Testis (tissue), 2 donors: Measurements from ENCODE around the gene SPRYD7.

Source experiments
- POLR2A ChIP-seq: fragments of 450-650 bp; IDR thresholded peaks from one replicate; pipeline ENCODE4 v1.6.1; 2017; ENCODE audit warnings: antibody characterized with exemption, mild to moderate bottlenecking, moderate library complexity
- TF ChIP-seq, protein P1 (sequence below), 3 experiments: fragments of 450-650 bp in 2 of 3; fragments of 200-600 bp in 1 of 3; sonication (generic) in 1 of 3; IDR thresholded peaks; one replicate each; pipeline ENCODE4 v1.5.1; 2016 to 2019; ENCODE audit warnings: antibody characterized with exemption in 3 of 3, mild to moderate bottlenecking in 2 of 3, moderate library complexity in 1 of 3

DNA sequence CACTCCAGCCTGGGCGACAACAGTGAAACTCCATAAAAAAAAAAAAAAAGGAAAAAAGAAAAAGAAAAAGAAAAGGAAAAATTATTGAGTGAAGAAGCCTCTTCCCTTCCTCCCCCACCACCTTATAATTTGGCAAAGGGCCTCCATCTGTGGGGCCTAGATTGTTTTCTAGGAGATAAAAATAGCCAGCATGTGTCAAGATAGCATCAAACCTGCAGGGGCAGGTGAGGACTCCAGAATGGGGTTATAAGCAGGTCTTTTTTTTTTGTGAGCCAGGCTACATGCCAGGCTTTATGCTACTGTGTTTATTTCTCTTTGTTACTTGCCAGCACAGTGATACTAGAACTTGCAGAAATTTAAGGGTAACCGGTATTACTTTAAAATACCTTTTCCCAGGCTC is 49.0 kb upstream of the SPRYD7 start:
- TF ChIP-seq, protein P1, sequence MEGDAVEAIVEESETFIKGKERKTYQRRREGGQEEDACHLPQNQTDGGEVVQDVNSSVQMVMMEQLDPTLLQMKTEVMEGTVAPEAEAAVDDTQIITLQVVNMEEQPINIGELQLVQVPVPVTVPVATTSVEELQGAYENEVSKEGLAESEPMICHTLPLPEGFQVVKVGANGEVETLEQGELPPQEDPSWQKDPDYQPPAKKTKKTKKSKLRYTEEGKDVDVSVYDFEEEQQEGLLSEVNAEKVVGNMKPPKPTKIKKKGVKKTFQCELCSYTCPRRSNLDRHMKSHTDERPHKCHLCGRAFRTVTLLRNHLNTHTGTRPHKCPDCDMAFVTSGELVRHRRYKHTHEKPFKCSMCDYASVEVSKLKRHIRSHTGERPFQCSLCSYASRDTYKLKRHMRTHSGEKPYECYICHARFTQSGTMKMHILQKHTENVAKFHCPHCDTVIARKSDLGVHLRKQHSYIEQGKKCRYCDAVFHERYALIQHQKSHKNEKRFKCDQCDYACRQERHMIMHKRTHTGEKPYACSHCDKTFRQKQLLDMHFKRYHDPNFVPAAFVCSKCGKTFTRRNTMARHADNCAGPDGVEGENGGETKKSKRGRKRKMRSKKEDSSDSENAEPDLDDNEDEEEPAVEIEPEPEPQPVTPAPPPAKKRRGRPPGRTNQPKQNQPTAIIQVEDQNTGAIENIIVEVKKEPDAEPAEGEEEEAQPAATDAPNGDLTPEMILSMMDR (IDR thresholded peaks at IDR 0.05) = no peak
- no peak for TF ChIP-seq POLR2A
